Hepatocyte (in vitro differentiated cells): ENCODE measurements around the gene CBX1.

Source experiments
- CTCF ChIP-seq: fragments of 200-600 bp; sonication (generic); IDR thresholded peaks from 2 replicates; pipeline ENCODE4 v1.5.1; 2016; ENCODE audit warnings: antibody characterized with exemption, mild to moderate bottlenecking; ENCODE audit not compliant: poor library complexity
- EZH2phosphoT487 ChIP-seq: fragments of 200-600 bp; sonication (generic); IDR thresholded peaks from one replicate; pipeline ENCODE4 v1.6.1; 2018; ENCODE audit warnings: antibody characterized with exemption, mild to moderate bottlenecking, low read depth, moderate library complexity; ENCODE audit not compliant: unreplicated experiment, severe bottlenecking

- TF ChIP-seq CTCF (no peak), EZH2phosphoT487 (no peak)
Measured at GRCh38 chr17:48111937-48112241, 10.6 kb upstream of the CBX1 start.
